Raji (cell line): Measurements from ENCODE around the gene MTMR4.

Source experiments
- POLR2A ChIP-seq: IDR thresholded peaks from 2 replicates; pipeline ENCODE4 v1.6.1; 2011; ENCODE audit warnings: low read depth, low read length, control low read depth; ENCODE audit not compliant: insufficient read depth

MTMR4 gene

GRCh38 chr17:58508341-58509067 is 5.9 kb downstream of the MTMR4 start:
- no peak for TF ChIP-seq POLR2A

GRCh38 chr17:58507123-58507634 is 7.3 kb downstream of the MTMR4 start:
- TF ChIP-seq POLR2A = no peak

- no peak for TF ChIP-seq POLR2A
Measured at GRCh38 chr17:58506354-58507080, 7.9 kb downstream of the MTMR4 start.

- TF ChIP-seq POLR2A = no peak
Measured at GRCh38 chr17:58504826-58505351, 9.5 kb downstream of the MTMR4 start.

- TF ChIP-seq POLR2A = no peak
Measured at GRCh38 chr17:58503866-58504265, 10.6 kb downstream of the MTMR4 start.

- no peak for TF ChIP-seq POLR2A
Measured at GRCh38 chr17:58501451-58501850, 13.0 kb downstream of the MTMR4 start.

- no peak for TF ChIP-seq POLR2A
Measured at GRCh38 chr17:58498177-58498828, 16.1 kb downstream of the MTMR4 start.

- no peak for TF ChIP-seq POLR2A
Measured at GRCh38 chr17:58493506-58493905, 20.9 kb downstream of the MTMR4 start.

GRCh38 chr17:58492238-58493121 is 22.0 kb downstream of the MTMR4 start:
- TF ChIP-seq POLR2A = no peak

GRCh38 chr17:58491510-58492045 is 22.9 kb downstream of the MTMR4 start:
- no peak for TF ChIP-seq POLR2A

- TF ChIP-seq POLR2A = no peak
Measured at GRCh38 chr17:58488428-58488890, 26.0 kb downstream of the MTMR4 start.

GRCh38 chr17:58487589-58488427 is 26.6 kb downstream of the MTMR4 start, which contains the start of gene HSF5:
Gene HSF5 (minus strand): TSS chr17:58488408. CDS start chr17:58488274, 134 bp downstream.
- TF ChIP-seq POLR2A = no peak

- no peak for TF ChIP-seq POLR2A
Measured at GRCh38 chr17:58484600-58484999, 29.8 kb downstream of the MTMR4 start.
